NCI-H2107 (cell line): Measurements from ENCODE around the gene SHC4.
A peak's percentile ranks its signal among the peaks of the same experiment; 100 is the strongest.
"Not testable (repeated sequence)": the region's sequence is repeated elsewhere in the genome, so short reads cannot be mapped to it uniquely, and the experiment has no call there.

Experiments
- DNase-seq: peaks from one replicate; lab custom pipeline; 2025; lab: John Stamatoyannopoulos, UW

Gene SHC4

GRCh38 chr15:48880070-48880634 is 83.6 kb downstream of the SHC4 start:
- no peak for DNase-seq

- DNase-seq = peak; percentile 85
Observed at GRCh38 chr15:48877630-48878595, 85.8 kb downstream of the SHC4 start, which contains the start of gene EID1. Gene EID1, plus strand, starts transcription at chr15:48878134. Its CDS starts 43 bp downstream, at chr15:48878177.

- no peak for DNase-seq
Observed at GRCh38 chr15:48876057-48876456, 87.7 kb downstream of the SHC4 start.

GRCh38 chr15:48875241-48875960 is 88.3 kb downstream of the SHC4 start:
- no peak for DNase-seq

GRCh38 chr15:48872632-48873031 is 91.1 kb downstream of the SHC4 start:
- DNase-seq = no peak

GRCh38 chr15:48871542-48871941 is 92.2 kb downstream of the SHC4 start:
- DNase-seq = no peak

GRCh38 chr15:48869966-48870365 is 93.8 kb downstream of the SHC4 start:
- DNase-seq = no peak

GRCh38 chr15:48868536-48868935 is 95.2 kb downstream of the SHC4 start:
- DNase-seq = no peak

GRCh38 chr15:48868023-48868422 is 95.7 kb downstream of the SHC4 start:
- DNase-seq = no peak

GRCh38 chr15:48866141-48866563 is 97.6 kb downstream of the SHC4 start:
- no peak for DNase-seq

- no peak for DNase-seq
Observed at GRCh38 chr15:48865370-48866079, 98.2 kb downstream of the SHC4 start.

GRCh38 chr15:48862705-48863104 is 101.0 kb downstream of the SHC4 start:
- no peak for DNase-seq

- DNase-seq = no peak
Observed at GRCh38 chr15:48861813-48862431, 101.8 kb downstream of the SHC4 start.

- no peak for DNase-seq
Observed at GRCh38 chr15:48859426-48859825, 104.3 kb downstream of the SHC4 start.

- no peak for DNase-seq
Observed at GRCh38 chr15:48858401-48858800, 105.3 kb downstream of the SHC4 start.

GRCh38 chr15:48856942-48857341 is 106.8 kb downstream of the SHC4 start:
- DNase-seq = no peak

- no peak for DNase-seq
Observed at GRCh38 chr15:48855501-48856440, 107.9 kb downstream of the SHC4 start.

GRCh38 chr15:48854434-48854833 is 109.3 kb downstream of the SHC4 start:
- DNase-seq = not testable (repeated sequence)

GRCh38 chr15:48851956-48852355 is 111.8 kb downstream of the SHC4 start:
- no peak for DNase-seq

- DNase-seq = no peak
Observed at GRCh38 chr15:48850648-48851047, 113.1 kb downstream of the SHC4 start.
